ENCODE data around the gene NSL1.

Gene NSL1

DNA sequence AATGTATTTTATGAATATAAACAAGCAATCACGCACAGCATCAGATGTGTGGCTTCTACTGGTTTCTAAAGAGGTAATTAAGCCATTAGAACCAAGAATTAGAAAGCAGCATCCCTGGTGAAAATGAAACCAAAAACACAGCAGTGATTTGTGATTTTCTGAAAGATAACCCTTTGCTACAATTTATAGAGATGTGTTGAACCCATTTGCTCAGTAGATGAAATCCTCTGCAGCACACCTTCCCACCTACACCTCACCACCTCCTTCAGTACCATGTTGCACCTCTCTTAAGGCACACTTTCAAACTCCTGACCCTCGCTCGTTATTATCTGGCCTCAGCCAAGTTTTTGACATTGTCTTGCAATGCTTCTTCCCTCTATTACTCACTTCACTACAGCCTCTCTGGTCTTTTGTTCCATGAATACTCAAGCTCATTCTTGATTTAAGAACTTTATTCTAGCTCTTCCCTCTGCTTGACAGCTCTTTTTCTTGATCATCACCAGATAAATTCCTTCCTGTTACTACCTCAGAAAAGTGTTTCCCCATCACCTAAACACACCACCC lies 38.6 kb downstream of the NSL1 start:
- DNase-seq, result no peak
- in situ Hi-C loops (cut with HindIII; ENCODE audit: low pct_ligation_motif_present, low sequenced_read_pairs), result no loop called here
- TF ChIP-seq CTCF (IDR thresholded peaks at IDR 0.05; ENCODE audit: low read depth, low read length, missing control alignments), result no peak

DNA sequence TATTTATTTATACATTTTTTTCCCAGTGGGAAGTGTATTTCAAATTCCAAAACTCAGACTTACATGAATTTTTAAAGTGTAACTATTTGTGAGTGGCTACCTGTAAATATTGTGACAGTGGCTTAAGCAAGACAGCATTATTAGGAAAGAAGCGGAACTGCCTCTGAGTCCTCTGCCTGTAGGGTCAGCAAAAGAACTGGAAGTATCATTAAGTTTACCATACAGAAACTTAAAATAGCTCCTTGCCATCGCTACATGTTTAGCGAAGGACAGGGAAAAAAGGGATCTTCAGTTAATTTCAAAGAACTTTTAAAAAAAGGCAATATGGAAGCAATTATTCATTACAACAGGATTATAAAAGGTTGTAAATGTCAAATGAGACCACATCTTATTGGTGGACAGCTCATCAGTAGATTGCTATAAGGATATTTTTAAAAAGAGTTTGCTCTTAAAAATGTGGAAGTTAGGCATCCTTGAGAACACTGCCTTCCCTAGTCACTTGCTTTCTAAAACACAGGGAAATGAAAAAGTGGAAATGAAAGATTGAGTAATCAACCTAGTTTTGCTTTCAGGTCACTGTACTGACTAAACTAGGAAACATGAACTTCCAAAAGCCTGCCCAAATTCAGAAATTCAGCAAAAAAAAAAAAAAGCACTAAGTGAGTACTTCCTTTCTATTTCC lies 39.2 kb downstream of the NSL1 start:
- in situ Hi-C loops (cut with HindIII; ENCODE audit: low pct_ligation_motif_present, low sequenced_read_pairs), result no loop called here
- no peaks in the 10 kb centered on the region for H3K36me3 ChIP-seq (replicated peaks)
- H3K4me3 ChIP-seq (ENCODE audit: low read depth, low read length), result no peak overlapping the region
- TF ChIP-seq CTCF (IDR thresholded peaks at IDR 0.05; ENCODE audit: low read depth, low read length, missing control alignments), result no peak
- no peaks in the 10 kb centered on the region for H3K27me3 ChIP-seq (replicated peaks)
- no peak overlapping the region for H3K27ac ChIP-seq
- no peak for DNase-seq

More for the DNA sequence above, 38.6 kb downstream of the NSL1 start:
- H3K36me3 ChIP-seq (replicated peaks), result no peaks in the 10 kb centered on the region
- H3K4me3 ChIP-seq (ENCODE audit: low read depth, low read length), result no peak overlapping the region
- no peaks in the 10 kb centered on the region for H3K27me3 ChIP-seq (replicated peaks)
- H3K27ac ChIP-seq, result no peak overlapping the region

GRCh38 chr1:212749821-212750535 lies 41.6 kb downstream of the NSL1 start:
- in situ Hi-C loops (cut with HindIII; ENCODE audit: low pct_ligation_motif_present, low sequenced_read_pairs), result no loop called here
- H3K27me3 ChIP-seq (replicated peaks), result no peaks in the 10 kb centered on the region
- TF ChIP-seq CTCF (IDR thresholded peaks at IDR 0.05; ENCODE audit: low read depth, low read length, missing control alignments), result peak; percentile 77
- DNase-seq, result peak; percentile 21
- H3K36me3 ChIP-seq (replicated peaks), result no peaks in the 10 kb centered on the region
- H3K4me3 ChIP-seq (ENCODE audit: low read depth, low read length), result no peak overlapping the region
- H3K27ac ChIP-seq, result peak overlapping the region; percentile 11

GRCh38 chr1:212746546-212746945 lies 45.0 kb downstream of the NSL1 start:
- in situ Hi-C loops (cut with HindIII; ENCODE audit: low pct_ligation_motif_present, low sequenced_read_pairs), result no loop called here
- Histone ChIP-seq H3K27me3 (replicated peaks) (no peaks in the 10 kb centered on the region), H3K4me3 (ENCODE audit: low read depth, low read length) (no peak overlapping the region), H3K36me3 (replicated peaks) (no peaks in the 10 kb centered on the region), H3K27ac (no peak overlapping the region)
- no peak for DNase-seq
- no peak for TF ChIP-seq CTCF (IDR thresholded peaks at IDR 0.05; ENCODE audit: low read depth, low read length, missing control alignments)

DNA sequence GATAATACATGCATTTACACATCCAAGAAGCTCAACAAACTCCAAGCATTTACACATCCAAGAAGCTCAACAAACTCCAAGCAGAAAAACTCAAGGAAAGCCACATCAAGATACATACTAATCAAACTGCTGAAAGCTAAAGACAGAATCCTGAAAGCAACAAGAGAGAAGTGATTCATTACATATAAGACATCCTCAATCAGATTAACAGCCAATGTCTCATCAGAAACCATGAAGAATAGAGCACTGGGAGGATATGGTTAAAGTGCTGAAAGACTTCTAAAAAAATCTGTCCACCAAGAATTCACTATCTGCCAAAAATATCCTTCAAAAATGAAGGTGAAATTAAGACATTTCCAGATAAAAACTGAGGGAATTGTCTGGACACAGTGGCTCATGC lies 46.3 kb downstream of the NSL1 start:
- Histone ChIP-seq H3K36me3 (replicated peaks) (no peaks in the 10 kb centered on the region), H3K27ac (no peak overlapping the region), H3K4me3 (ENCODE audit: low read depth, low read length) (no peak overlapping the region), H3K27me3 (replicated peaks) (no peaks in the 10 kb centered on the region)
- in situ Hi-C loops (cut with HindIII; ENCODE audit: low pct_ligation_motif_present, low sequenced_read_pairs), result no loop called here
- DNase-seq, result no peak
- no peak for TF ChIP-seq CTCF (IDR thresholded peaks at IDR 0.05; ENCODE audit: low read depth, low read length, missing control alignments)
